Body of pancreas (tissue), 4 donors: ENCODE measurements around the gene PECR.

Experiments
- CTCF ChIP-seq, 7 experiments: fragments of 450-650 bp in 4 of 7; fragments of 200-600 bp in 3 of 7; sonication (generic) in 3 of 7; IDR thresholded peaks; one replicate each; pipeline ENCODE4 v1.5.1; 2016 to 2019; ENCODE audit warnings: antibody characterized with exemption in 7 of 7
- POLR2A ChIP-seq, 3 donors: fragments of 450-650 bp; IDR thresholded peaks; one replicate each; pipeline ENCODE4 v1.6.1; 2016; ENCODE audit warnings: antibody characterized with exemption in 3 of 3, mild to moderate bottlenecking in 2 of 3

- TF ChIP-seq CTCF (IDR thresholded peaks at IDR 0.05) (no peak), POLR2A (IDR thresholded peaks at IDR 0.05) (no peak)
Measured at GRCh38 chr2:216002101-216002678, 79.4 kb downstream of the PECR start.
